GM12873 (cell line): ENCODE results near the gene MACROD2.

Source experiments
- CTCF ChIP-seq: IDR thresholded peaks from 2 replicates; pipeline ENCODE4 v1.5.1; 2012; ENCODE audit warnings: low read depth, mild to moderate bottlenecking, moderate library complexity, low read length, control low read depth; ENCODE audit not compliant: insufficient read depth; ENCODE audit errors: missing control alignments

Gene MACROD2

DNA sequence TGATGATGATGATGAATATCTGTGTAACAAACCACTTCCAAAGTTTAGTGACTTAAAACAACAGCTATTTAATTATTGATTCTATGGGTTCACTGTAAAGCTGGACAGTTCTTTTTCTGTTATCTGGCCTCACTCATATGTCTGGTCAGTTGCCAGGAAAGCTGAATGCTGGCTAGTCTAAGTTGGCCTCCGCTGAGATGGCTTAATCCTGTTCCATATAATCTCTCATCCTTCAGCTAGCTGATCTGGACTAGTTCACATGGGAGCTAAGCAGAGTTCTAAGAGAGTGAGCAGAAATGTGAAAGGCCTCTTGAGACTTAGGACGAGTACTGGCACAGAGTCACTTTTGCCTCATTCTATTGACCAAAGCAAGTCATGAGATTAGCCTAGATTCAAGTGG lies 676.8 kb downstream of the MACROD2 start:
- TF ChIP-seq CTCF: no peak

DNA sequence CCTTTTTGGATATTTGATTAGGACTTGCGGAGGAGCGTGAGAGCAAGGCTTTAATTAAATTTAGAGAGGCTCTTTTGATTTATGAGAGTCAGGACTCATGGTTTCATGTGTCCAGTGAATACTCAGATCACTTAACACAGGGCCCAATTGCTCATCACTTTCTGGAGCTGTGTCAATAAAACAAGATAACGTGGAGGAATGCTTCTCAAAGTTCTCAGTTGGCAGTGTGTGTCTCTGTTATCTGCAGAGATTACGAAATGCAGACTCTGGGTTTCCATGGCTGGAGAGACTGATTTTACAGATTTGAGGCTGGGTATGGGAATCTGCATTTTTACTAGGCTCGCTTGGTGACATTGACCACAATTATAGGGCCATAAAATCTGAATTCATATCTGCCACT lies 677.8 kb downstream of the MACROD2 start:
- TF ChIP-seq CTCF: no peak

GRCh38 chr20:14677455-14677854 lies 682.1 kb downstream of the MACROD2 start:
- no peak for TF ChIP-seq CTCF

DNA sequence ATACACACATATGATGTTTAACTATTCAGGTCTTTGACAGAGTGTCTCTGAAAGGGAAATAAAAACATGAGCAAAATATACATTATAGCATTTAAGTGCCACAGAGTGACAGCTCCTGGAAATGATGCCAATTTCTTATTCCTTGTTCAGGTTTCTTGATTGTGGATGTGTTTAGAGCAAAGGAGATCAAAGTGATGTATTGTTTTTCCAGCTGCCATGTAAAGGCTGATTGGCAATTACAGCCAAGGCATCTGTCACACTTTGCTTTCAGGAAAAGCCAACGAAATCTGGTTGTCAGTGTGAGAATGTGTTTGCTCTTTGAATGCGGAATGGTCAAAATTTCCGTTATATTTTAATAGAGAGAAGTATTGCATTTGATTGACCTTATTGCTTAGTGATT lies 689.9 kb downstream of the MACROD2 start:
- no peak for TF ChIP-seq CTCF

- TF ChIP-seq CTCF: no peak
These were observed 692.0 kb downstream of the MACROD2 start for GRCh38 chr20:14687313-14687712.

- TF ChIP-seq CTCF: no peak
These were observed 692.7 kb downstream of the MACROD2 start for GRCh38 chr20:14688005-14688404.

DNA sequence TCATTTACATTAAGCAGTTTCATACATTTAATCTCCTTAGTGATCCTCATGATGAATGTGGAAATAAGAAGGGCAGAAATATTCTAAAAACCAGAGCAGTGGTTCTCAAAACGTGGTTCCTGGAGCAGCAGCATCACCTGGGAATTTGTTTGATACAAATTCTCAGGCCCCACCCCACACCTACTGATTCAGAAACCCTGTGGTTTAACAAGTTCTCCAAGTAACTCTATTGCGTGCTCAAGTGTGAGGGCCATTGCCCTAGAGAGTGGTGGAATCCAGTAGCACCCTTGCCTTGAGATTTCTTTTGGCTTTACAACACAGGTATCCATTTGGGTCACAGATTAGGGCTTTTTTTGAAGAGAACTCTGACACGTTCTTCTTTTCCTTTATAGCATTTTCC lies 696.7 kb downstream of the MACROD2 start:
- no peak for TF ChIP-seq CTCF
